ENCODE measurements around the gene GPR62.
"Not testable (repeated sequence)": the region's sequence is repeated elsewhere in the genome, so short reads cannot be mapped to it uniquely, and the experiment has no call there.

Gene GPR62, protein sequence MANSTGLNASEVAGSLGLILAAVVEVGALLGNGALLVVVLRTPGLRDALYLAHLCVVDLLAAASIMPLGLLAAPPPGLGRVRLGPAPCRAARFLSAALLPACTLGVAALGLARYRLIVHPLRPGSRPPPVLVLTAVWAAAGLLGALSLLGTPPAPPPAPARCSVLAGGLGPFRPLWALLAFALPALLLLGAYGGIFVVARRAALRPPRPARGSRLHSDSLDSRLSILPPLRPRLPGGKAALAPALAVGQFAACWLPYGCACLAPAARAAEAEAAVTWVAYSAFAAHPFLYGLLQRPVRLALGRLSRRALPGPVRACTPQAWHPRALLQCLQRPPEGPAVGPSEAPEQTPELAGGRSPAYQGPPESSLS

DNA sequence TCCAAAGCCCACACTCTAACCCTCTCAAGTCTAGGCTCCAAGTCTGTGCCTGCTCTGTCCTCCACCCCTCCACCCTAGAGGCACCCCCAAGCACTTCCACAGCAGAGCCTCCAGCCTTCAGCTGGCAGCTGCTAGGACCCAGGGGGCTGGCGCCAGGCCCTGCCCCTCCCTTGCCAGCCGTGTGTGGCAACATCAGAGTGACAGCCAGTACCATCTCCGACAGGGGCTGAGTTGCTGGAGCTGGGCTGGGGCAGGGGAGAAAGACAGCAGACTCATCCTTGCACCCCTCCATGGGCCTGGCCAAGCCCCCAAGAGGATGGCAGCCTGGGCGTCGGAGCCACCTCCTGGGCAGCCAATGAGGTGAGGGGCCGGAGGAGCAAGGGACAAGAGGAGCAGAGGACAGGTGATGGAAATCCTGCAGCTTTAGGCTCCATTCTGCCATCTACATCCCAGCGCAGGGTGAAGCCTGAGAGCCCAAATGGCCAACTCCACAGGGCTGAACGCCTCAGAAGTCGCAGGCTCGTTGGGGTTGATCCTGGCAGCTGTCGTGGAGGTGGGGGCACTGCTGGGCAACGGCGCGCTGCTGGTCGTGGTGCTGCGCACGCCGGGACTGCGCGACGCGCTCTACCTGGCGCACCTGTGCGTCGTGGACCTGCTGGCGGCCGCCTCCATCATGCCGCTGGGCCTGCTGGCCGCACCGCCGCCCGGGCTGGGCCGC lies at the start of gene GPR62:
GPR62 (plus strand) TSS at position 207 of the 718 bp plus-strand sequence; CDS start at position 479, 272 bp downstream.
- no peak for DNase-seq

DNA sequence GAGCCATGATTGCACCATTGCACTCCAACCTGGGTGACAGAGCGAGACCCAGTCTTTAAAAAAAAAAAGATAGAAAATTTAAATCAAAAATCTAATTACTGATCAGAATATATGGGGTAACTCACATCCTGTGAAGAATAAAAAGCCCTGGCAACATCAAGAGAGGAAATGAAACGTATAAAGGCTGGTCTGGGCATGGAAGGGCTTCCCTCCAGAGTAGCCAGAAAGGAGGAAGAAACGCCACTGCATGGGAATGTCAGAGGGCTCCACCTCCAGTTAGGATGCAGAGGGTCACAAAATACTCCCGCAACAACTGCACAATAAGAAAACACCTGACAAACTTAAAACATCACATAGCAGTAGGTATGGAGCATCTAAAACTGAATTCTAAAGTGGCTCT lies 47.2 kb upstream of the GPR62 start:
- no peak for DNase-seq

DNA sequence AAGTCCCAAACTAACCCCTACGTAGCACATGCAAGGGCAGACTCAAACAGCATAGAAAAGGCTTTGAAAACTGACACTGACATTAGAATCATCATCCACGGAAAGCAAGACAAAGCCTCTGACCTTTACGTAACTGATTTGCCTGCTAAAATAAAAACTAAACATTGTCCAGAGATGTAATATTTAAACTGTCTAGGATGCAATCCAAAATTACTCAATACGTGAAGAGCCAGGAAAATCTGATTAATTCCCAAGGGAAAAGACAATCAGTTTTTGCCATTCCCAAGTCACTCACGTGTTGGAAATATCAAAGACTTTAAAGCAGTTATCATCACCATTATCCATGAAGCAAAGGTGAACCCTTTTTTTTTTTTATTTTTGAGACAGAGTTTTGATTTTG lies 38.8 kb upstream of the GPR62 start:
- DNase-seq = no peak

DNA sequence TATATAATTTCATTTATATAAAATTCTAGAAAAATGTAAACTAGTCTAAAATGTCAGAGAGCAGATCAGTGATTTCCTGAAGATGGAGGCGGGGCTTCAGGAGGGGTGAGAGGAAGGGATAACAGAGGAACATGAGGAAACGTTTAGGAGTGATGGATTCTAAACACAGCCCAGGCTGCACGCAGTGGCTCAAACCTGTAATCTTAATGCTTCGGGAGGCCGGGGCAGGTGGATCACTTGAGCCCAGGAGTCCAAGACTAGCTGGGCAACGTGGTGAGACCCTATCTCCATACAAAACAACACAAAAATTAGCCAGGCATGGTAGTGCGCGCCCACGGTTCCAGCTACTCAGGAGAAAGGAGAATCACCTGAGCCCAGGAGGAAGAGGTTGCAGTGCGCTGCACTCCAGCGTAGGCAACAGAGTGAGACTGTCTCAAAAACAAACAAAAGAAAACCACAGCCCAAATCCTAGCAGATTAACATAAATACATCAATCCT lies 34.1 kb upstream of the GPR62 start:
- no peak for DNase-seq

DNA sequence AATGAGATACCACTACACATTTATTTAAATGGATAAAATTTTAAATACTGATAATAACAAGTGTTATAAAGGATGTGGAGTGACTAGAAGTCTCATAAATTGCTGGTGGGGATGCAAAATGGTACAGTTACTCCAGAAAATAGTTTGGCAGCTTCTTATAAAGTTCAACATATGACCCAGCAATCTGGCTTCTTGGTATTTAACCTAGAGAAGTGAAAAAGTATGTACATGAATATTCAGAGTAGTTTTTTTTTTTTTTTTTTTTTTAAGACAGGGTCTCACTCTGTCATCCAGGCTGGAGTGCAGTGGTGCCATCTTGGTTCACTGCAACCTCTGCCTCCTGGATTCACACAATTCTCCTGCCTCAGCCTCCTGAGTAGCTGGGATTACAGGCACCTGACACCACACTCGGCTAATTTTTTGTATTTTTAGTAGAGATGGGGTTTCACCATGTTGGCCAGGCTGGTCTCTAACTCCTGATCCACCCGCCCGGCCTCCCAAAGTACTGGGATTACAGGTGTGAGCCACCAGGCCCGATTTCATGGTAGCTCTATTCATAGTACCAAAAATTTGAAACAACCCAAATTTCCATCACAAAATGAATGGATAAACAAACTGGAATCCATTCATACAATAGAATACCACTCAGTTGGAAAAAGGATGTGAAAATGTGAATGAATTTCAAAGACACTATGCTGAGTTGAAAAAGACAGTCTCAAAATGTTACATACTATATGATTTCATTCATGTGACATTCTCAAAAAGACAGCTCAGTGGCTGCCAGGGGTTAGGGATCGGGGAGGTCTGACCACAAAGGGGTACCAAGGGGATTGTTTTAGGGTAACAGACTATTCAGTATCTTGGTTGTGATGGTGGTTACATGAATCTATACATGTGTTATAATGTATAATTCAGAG lies 27.9 kb upstream of the GPR62 start:
- DNase-seq = no peak

DNA sequence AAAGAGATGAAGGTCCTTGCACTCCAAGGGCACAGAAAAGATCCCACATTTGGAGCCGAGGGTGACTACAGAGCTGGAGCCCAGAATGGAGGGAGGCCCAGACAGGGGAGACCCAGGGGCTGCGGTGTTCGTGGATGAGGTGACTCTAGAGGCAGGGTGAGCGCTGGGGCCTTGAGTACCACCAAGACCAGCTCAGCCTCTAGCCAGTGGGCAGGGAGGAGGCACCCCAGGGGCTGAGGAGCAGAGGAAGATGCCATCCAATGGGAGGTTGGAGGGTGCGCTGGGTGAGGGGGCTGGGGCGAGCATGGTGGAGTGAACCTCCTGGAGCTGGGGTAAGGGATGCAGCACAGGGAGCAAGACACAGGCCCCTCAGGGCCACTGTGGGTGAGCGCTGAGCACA lies 26.7 kb upstream of the GPR62 start:
- DNase-seq = no peak

DNA sequence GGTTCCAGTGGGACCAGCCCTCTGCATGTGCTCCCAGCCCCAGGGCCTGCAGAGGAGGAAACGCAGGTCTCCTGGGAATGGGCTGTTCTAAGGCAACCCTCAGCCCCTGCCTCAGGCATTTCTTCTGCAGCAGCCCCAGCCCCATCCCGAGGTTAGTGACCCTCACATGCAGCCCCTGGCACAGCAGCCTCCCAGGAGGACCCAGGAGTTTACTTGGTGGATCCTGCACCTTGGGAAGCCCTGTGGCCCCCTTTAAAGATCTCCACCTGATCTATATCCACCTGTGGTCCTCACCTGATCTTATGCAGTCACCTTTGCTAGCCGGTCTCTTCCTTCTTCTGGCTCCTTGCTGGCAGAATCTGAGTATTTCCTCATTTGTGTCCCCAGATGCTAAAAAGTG lies 26.2 kb upstream of the GPR62 start:
- DNase-seq = not testable (repeated sequence)

DNA sequence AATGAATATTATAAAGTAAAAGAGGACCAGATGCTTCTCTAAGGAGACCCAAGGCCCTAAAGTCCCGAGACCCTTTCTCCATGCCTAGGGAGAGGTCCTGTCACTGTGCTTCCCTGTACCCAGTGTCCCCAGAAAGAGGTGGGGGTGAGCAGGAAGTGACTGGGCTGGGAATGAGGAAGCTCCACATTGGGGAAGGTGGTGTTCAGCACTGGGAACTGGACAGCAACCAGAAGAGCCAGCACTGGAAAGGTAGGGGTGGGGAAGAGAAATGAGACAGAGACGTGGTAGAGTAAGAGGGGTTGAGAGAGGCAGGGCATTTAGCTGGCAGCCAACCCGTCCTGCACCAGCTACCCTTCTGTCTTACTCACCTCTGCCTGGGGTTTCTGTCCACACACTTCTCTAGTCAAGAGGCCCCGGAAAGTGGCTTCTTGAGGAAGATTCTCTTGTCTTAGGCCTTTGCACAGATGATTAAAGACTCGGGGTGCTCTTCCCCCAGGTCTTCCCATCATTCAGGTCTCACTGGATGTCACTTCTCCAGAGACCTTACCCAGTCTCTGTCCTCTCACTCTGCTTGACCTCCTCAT lies 25.7 kb upstream of the GPR62 start:
- DNase-seq = no peak

DNA sequence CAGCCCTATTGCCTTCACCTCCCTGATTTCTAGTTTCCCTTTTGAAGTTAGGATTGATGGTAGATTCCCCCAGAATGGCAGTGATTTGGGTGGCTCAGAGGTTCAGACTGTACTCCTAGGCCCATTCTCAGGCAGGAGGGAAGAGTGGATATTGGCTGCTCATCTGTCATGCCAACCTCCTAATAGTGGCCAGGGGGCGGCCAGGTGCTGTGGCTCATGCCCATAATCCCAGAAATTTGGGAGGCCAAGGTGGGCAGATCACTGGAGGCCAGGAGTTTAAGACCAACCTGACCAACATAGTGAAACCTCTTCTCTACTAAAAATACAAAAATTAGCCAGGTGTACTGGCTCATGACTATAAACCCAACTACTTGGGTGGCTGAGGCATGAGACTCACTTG lies 24.7 kb upstream of the GPR62 start:
- no peak for DNase-seq

DNA sequence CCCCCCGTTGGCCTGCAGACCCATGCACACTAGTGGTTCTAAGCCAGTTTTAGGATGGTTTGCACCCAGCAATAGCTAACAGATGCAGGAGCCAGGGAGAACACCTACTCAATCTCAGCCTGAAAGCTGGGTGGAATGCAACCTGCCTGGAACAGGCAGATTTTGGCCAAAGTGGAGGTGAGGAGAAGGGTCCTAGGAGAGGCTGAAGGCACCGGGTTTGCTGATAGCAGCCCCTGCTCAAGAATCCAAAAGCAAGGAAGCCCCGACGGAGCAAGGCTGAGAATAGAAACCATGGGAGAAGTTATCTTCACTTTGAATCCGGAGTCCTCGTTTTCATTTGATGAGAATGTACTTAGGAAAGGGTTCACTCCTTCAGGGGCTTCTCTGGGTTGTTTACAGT lies 23.4 kb upstream of the GPR62 start:
- DNase-seq = no peak

DNA sequence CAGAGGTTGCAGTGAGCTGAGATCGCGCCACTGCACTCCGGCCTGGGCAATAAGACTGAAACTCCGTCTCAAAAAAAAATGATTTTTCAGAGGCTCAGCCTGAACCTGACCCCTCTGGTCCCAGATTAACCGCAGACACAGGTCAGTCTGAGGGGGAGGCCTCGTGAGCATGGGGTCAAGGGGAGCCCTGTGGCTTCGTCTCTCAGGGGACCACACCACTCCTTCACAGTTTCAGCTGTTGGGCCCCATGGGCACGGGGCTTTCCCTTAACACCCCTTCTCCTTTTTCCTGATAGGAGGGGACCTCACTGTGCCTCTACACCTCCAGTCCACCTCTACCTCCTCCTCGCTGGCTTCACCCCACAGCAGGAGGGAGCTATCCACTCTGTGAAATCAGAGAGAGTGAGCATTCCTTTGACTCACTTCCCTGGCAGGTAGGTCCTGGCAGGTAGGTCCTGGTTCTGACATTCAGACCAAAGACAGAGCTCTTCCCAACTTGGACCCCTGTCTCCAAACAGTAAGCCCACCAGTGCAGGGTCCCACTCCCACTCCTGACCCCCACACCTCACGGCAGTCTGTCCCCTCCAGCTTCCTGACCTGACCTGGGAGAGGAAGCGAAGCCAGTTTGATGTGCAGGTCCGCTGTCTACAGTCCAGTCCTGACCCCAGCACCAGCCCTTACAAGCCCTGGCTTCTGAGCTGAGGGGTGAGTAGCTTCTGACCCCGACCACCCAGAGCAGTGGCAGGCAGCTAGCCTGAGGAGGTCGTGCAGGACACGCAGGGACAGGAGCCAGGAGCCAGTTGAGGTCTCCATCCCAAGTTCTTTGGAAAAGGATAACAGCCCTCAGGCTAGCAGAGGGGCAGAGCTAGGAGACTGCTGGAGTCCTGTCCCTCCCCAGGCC lies 22.5 kb upstream of the GPR62 start:
- DNase-seq = no peak

DNA sequence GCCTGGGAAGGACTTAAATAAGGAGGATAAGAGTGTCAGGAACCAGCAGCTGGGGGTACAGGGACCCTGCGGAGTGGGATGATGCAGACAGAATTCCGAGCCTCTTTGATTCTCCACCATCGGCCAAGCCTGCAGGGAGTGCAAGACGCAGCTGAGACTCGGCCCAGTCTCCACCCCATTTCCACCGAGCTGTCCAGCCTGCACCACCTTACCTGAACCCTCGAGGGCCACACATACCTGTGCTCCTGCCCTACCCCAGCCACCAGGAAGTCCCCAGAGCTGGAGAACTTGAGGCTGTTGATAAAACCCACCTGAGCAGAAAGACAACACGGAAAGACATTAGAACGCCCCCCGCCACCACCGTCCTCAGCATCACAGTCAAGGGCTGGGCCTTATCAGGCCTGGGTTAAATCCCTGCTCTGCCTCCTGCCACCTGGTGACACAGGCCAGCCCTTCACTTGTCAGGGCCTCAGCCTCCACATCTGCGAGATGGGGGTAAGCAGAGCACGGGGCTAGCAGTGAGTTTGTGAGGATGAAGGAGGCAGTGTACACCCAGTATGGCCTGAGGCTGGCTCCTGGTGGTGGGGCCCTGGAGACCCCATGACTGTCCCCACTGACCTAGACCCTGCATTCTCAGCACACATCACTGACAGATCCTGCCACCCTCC lies 21.6 kb upstream of the GPR62 start:
- no peak for DNase-seq

DNA sequence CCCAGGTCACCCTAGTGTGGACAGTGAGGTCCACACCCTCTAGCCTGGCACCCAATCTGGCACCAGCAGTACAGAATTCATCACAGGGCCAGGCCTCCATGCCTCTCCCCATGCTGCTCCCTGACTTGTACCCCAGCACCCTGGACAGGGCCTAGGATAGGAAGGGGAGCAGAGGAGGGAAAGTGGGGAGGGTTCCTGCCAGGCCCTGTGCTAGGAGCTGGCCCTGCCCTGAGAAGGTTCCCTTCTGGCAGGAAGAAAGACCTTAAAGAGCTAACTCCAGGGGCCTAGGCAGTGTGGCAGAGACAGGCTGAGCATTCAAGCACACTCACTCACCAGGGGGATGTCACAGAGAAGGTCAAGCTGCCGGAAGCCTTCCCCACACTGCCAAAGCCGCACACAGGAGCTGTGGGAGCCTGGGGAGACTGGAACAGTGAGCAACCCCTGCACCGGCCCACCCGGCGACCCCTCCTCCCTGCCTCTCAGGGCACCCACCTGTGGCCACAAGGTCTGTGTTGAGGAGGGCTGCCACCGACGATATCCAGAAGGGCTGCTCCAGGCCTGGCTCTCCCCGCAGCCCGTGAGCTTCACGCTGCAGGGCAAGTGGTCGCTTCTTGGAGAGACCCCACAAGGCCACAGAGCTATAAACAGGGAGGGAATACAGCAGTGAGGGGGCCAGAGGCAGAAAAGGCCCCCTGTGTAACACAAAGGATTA lies 20.9 kb upstream of the GPR62 start:
- no peak for DNase-seq

DNA sequence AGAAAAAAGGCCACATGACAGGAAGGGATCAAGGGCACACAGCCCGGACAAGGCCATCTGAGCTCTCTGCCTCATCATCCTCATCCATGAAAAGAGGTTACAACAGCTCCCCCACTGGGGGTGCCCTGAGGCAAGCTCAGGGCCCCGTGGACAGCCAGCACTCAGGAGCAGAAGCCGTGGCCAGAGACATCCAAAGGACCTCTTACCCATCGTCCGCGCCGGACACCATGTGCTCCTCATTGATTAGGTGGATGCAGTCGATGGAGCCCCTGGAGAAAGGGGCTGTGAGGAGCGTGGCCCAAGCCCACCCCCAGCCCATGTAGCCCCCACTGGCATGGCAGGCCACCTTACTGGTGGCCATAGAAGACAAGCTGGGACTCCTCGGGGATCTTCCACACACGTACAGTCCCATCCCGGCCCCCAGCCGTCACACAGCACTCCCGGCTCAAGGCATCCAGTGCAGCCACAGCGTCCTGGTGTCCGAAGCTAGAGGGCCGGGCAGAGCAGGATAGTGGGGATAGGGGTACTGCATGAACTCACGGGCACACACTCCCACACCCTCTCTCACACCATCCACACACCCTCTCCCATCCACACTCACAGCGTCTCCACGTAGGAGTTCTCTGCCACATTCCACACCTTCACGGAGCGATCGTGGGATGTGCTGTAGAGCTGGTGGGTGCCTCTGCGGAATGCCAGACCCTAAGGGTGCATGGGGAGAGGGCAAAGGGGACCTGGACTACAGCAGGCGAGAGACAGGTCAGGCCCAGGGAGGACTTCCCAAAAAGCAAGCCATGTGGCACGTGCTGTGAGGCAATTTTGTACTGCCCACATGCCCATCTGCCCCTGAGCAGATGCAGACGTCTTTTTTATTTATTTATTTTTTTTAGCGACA lies 19.9 kb upstream of the GPR62 start:
- DNase-seq = no peak

DNA sequence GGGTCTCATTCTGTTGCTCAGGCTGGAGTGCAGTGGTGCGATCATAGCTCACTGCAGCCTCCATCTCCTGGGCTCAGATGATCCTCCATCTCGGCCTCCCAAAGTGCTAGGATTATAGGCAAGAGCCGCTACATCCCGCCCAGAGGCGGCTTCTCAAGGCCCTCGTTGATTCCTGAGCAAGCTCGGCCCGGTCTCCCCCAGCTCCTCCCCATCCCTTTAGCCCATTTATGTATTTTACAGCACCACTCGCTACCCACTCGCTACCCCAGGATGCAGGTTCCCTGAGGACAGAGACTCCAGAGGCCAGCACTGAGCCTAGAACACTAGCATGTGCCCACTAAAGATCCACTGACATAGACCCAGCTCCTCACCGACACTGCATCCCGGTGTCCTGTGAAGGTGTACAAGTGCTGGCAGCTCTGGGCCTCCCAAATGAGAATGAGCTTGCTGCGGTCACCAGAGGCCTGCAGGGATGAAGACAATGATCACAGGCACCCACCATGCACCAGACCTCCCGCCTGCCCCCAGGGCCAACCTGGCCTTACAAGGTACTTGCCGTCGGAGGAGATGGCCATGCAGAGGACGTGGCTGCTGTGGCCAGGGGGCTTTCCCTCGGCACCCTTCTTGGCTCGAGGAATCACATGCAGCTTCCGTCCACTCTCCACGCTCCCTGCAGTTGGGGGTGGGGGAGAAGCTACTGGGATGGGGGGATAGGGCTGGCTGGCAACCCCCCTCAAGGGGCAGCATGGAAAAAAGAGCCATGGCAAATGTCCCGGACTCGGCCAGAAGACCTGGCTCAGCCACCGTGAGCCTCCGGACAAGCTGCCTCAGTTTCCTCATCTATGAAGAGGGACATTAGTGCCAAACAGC lies 19.1 kb upstream of the GPR62 start:
- no peak for DNase-seq

DNA sequence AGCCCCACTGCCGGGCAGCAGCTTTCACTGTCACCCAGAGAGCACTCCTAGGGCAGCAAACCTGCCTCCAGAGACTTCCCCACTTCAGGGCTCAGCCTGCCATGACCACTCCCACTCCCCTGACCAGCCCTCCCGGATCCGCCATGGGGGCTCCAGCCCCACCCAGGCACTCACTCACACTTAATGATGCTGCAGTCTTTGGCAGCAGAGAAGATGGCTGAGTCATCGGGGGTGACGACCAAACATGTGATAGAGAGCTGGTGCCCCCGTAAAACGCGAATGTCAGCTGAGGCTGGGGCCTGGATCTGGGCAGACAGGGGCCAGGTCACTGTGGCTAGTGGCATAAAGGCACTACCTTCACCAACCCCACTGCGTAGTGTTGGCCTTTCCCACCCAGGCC lies 18.2 kb upstream of the GPR62 start:
- DNase-seq = no peak

DNA sequence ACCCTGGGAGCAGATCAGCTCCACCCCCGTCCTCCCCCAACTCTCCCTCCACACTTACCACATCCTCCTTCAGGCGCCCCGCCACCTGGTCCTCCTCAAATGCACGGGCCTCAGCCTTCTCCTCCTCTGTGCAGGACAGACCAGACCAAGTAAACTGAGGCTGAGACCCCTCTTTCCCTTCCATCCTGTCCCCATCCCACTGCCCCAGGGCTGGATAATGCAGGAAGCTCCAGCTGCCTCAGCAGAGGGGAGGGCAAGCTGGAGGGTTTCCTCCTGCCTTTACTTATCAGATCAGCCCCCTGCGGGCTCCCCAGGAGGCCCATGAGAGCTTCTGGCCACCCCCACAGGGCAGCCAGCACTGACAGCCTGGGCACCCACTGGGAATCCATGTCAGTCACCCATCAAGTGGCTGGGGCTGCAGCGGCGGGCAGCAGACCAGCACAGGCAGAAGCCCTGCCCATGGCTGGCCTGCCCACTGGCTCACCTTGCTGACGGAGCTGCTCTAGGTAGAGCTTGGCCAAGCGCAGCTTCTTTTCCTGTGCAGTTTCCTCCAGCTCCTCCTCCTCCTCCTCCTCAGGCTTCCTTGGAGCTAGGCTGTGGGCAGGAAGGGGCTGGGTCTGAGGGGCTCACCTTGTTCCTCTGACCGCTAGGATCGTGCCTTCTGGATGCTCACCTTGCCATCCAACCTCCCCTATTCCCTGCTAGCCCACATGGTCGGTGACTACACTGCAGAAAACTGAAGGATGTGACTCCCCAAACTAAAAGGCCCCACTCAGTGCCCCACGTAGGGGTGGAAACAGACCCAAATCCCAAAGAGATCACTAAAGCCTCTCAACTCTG lies 17.4 kb upstream of the GPR62 start:
- no peak for DNase-seq
